HUES48 (cell line): ENCODE results near the gene SLC34A1.

Experiments
- H3K27ac ChIP-seq: one replicate; pipeline ENCODE4 v1.7.0; 2013; ENCODE audit warnings: low read depth, low read length, inconsistent platforms
- H3K27me3 ChIP-seq: 2 replicates; pipeline ENCODE4 v1.6.1; 2013; ENCODE audit warnings: mild to moderate bottlenecking, low read length; ENCODE audit not compliant: control insufficient read depth, insufficient read depth
- H3K36me3 ChIP-seq: 2 replicates; pipeline ENCODE4 v1.6.1; 2013; ENCODE audit warnings: low read length; ENCODE audit not compliant: control insufficient read depth, insufficient read depth
- H3K4me1 ChIP-seq: 2 replicates; pipeline ENCODE4 v1.6.1; 2013; ENCODE audit warnings: mild to moderate bottlenecking, low read length; ENCODE audit not compliant: control insufficient read depth, insufficient read depth
- H3K4me3 ChIP-seq: 2 replicates; pipeline ENCODE4 v1.5.1; 2013; ENCODE audit warnings: mild to moderate bottlenecking, low read depth, low read length
- H3K9ac ChIP-seq: 2 replicates; pipeline ENCODE4 v1.6.1; 2013; ENCODE audit warnings: mild to moderate bottlenecking, low read depth, low read length, moderate library complexity
- H3K9me3 ChIP-seq: 2 replicates; pipeline ENCODE4 v1.6.1; 2013; ENCODE audit warnings: low read length; ENCODE audit not compliant: control insufficient read depth, insufficient read depth

The SLC34A1 gene

DNA sequence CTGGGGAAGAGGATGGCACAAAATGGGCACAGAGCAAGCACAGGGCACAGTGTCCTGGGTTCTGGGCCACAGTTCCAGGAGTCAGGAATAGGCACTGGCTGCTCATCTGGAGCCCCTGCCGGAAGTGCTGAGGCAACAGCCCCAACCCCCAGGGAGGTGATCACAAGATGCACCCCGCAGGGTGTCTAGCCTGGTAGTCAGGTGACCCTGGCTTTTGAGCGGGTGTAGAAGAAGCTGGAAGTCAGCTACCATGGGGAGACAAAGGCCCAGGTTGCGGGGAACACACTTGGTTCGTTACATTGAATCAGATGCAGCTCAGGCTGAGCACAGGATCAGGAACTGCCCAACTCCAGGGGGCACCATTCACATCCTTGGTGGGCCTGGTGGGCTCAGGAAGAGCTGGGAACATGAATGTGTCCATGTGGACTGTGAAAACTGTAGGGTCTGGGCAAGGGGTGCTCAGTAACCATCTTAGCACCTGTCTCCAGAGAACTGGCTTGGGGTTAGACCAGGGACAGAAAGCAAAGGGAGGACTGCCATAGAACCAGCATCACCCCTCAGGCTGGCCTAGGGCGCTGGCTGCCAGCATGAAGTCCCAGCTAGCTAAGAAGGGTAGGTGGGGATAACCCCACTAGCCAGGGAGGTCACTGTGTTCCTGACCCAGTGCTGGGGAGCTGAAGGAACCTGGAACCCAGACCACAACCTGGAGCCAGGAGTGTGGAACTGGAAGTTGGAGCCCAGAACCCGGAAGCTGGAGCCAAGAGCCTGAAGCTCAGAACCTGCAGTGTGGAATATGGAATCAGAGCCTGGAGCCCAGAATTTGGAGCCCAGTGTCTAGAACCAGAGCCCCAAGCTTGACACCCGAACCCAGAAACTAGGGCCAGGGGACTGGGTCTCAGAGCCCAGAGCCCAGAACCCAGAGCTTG is 6.1 kb upstream of the SLC34A1 start:
- peaks cover 8% of the 10 kb centered on the region; the same call in 1 of the 2 replicates for H3K4me1 ChIP-seq
- H3K9ac ChIP-seq: no peak overlapping the region
- H3K9me3 ChIP-seq: no peaks in the 10 kb centered on the region
- H3K27ac ChIP-seq: no peak overlapping the region
- H3K4me3 ChIP-seq: no peak overlapping the region
- no peaks in the 10 kb centered on the region for H3K36me3 ChIP-seq
- no peaks in the 10 kb centered on the region for H3K27me3 ChIP-seq

DNA sequence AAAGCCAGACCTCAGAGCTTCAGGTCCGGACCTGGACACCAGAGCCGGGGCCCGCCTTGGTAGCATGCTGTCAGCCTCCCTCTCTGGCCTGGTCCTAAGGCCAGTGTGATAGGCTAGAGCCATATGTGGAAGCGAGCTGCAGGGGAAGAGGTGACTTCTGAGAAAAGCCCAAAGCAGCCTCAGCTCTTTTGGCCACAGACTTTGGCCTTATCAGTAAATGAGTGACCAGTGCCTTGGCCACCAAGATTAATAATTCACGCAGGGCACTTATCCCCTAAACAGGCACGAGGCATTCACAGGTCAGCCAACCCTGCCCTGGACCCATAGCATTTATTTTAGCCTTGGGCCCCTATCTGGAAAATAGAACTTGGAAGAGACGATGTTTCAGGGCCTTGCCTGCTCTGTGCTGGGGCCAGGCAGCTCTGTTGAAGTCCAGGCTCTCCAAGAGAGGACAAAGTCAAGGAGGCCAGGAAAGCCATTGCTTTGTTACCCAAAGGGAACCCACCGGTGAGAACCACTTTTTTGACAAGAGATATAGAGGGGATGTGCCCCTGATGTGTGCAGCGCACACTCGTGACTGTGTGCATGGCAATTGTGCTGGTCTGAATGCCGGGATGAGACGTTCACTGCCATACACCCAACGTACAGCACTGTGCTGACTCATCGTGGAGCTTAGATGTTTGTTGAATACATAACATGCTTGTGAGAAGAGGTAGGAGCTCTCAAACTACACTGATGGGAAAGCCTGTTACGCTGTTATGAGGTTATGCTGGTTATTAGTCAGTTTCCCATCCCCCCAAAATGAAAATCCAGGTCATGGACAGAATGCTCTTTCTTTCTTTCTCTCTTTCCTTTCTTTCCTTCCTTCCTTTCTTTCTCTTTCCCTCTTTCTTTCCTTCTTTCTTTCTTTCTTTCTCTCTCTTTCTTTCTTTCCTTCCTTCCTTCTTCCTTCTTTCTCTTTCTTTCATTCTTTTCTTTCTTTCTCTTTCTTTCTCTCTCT is 5.0 kb upstream of the SLC34A1 start:
- Histone ChIP-seq H3K9me3 (no peaks in the 10 kb centered on the region), H3K9ac (no peak overlapping the region), H3K4me3 (no peak overlapping the region), H3K27me3 (no peaks in the 10 kb centered on the region), H3K27ac (peak overlapping the region; percentile 77), H3K36me3 (no peaks in the 10 kb centered on the region), H3K4me1 (peaks cover 2% of the 10 kb centered on the region; the same call in 1 of the 2 replicates)

DNA sequence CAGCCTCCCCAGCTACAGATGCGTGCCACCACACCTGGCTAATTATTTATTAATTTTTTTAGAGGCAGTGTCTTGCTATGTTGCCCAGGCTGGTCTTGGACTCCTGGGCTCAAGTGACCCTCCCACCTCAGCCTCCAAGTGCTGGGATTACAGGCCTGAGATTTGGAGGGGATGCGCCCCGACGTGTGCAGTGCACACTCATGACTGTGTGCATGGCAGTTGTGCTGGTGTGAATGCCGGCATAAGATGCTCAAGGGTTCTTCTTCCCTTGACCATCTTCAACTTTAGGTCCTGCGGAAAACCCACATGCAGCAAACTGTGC is 3.5 kb upstream of the SLC34A1 start:
- no peak overlapping the region for H3K27ac ChIP-seq
- H3K4me1 ChIP-seq: no peaks in the 10 kb centered on the region
- no peaks in the 10 kb centered on the region for H3K9me3 ChIP-seq
- H3K9ac ChIP-seq: no peak overlapping the region
- no peaks in the 10 kb centered on the region for H3K36me3 ChIP-seq
- no peak overlapping the region for H3K4me3 ChIP-seq
- H3K27me3 ChIP-seq: no peaks in the 10 kb centered on the region

DNA sequence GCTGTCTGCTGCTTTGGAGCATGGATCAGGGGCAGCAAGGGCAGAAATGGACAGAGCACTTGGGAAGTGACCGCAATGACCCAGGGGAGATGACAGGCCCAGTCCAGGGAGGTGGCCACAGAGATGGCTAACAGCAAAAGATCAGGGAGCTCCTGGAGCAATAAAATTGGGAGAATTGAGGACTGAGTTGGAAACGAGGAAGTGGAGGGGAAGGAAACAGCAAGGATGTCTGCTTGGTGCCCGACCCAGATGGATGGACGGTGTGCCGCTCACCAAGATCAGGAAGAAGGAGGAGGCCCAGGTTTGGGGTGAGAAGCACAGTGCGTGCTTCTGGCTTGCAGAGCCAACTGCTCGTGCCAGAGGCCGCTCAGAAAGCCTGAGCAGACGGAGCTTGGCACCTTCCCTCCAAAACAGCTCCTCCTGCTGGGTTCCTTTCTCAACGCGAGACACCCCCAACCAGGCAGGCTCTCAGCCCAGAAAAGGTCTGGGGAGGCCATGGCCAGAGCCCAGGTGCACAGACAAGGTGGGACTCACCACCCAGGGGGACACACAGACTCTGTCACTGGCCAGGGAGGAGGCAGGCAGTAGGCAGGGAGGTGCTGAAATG is 1.7 kb upstream of the SLC34A1 start:
- Histone ChIP-seq H3K27me3 (no peaks in the 10 kb centered on the region), H3K9ac (no peak overlapping the region), H3K27ac (no peak overlapping the region), H3K9me3 (no peaks in the 10 kb centered on the region), H3K4me3 (no peak overlapping the region), H3K36me3 (no peaks in the 10 kb centered on the region), H3K4me1 (no peaks in the 10 kb centered on the region)

DNA sequence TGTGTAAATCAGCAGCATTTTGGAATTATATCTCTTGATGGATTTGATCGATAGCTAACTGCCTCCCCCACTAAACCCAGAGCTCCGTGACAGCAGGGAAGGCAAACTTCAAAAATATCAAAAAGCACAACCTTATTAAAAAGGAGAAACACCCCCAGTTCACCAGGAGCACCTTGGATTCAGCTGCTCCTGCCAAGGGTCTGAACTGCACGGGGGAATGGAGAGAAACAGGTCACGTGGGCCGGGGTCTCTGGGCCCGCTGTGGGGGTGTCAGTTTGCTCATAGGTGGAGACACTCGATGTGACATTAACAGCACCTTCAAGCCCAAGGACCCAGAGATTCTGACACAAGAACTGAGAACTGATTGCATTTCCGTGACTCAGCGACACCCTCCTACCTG is 1.1 kb upstream of the SLC34A1 start:
- Histone ChIP-seq H3K4me3 (no peak overlapping the region), H3K4me1 (no peaks in the 10 kb centered on the region), H3K9ac (no peak overlapping the region), H3K36me3 (no peaks in the 10 kb centered on the region), H3K27me3 (0 out of 2 replicates have a peak, but pooled peaks cover 2% of the 10 kb centered on the region), H3K9me3 (no peaks in the 10 kb centered on the region), H3K27ac (no peak overlapping the region)

DNA sequence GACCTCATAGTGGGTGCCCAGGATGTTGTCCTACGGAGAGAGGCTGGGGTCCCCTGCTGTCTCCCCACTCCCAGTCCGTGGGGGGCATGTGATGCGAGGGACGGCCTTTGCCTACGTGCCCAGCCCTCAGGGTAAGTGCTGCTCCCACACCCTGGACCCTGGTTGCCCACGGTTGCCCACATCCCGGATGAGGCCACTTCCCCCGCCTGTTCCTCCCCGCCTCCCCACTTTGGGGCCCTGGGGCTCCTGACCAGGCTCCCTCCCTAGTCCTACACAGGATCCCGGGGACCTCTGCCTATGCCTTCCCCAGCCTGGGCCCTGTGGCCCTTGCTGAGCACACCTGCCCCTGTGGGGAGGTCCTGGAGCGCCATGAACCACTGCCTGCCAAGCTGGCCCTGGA is 1.5 kb downstream of the SLC34A1 start:
- Histone ChIP-seq H3K4me1 (no peaks in the 10 kb centered on the region), H3K27me3 (peaks cover 20% of the 10 kb centered on the region)

DNA sequence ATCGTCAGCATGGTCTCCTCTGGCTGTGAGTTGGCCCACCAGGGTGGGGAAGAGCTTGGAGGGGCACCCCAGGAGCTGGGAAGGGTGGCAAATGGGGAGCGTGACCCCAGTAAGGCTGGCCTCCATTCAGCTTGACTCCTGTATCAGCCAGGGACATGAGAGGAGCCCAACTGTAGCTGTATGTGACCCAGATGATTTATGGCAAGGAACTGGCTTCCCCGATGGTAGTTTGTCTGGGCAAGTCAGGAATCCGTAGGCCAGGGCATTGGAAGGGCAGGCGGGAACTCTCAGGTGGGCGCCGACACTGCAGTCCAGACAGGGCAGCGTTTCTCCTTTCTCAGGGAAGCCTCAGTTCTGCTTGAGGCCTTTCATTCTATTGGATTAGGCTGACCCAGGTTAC is 2.3 kb downstream of the SLC34A1 start:
- Histone ChIP-seq H3K4me3 (no peak overlapping the region), H3K36me3 (no peaks in the 10 kb centered on the region), H3K27ac (no peak overlapping the region), H3K27me3 (peaks cover 20% of the 10 kb centered on the region), H3K4me1 (no peaks in the 10 kb centered on the region), H3K9ac (no peak overlapping the region), H3K9me3 (no peaks in the 10 kb centered on the region)

More for the DNA sequence above, 1.5 kb downstream of the SLC34A1 start:
- Histone ChIP-seq H3K9me3 (no peaks in the 10 kb centered on the region), H3K9ac (no peak overlapping the region), H3K27ac (no peak overlapping the region), H3K36me3 (no peaks in the 10 kb centered on the region), H3K4me3 (no peak overlapping the region)

DNA sequence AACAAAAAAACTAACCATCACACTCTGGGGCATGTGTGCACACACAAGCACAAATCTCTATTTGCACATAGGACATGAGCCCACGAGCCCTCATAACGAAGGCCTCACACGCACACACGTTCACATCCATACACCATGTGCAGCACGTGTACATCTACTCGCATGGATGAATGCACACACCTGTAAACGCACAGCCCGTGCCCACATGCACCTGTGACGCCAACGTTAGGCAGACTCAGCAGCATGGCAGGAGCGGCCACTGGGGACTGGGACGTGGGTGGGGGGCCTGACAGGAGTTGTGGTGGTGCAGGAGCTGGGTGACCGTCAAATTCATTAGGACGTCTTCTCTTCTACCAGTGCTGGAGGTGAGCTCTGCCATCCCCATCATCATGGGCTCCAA is 3.2 kb downstream of the SLC34A1 start:
- Histone ChIP-seq H3K36me3 (no peaks in the 10 kb centered on the region), H3K4me1 (no peaks in the 10 kb centered on the region), H3K27me3 (peaks cover 20% of the 10 kb centered on the region), H3K9me3 (no peaks in the 10 kb centered on the region), H3K27ac (no peak overlapping the region), H3K4me3 (no peak overlapping the region), H3K9ac (no peak overlapping the region)

DNA sequence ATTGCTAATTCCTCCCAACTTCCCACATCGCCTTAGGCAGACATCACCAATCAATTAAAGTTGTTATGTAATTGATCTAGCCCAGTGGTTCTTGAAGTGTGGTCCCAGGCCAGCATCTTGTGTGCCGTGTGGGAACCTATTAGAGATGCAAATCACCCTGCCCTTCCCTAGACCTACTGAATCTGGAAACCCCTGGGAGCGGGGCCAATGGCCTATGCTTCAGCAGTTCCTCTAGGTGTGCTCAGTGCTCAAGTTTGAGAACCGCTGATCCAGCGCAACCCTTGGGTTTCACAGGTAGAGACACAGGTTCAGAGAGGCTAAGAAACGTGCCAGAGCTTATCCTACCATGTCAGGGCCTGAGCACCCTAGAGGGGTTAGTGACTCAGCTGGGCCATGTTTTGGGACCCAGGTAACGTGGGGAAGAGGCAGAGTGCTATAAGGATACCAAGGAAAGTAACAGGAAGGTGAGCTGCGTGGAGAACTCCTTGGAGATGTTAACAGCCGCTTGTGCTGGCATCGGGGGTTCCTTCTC is 4.4 kb downstream of the SLC34A1 start:
- no peak overlapping the region for H3K9ac ChIP-seq
- no peaks in the 10 kb centered on the region for H3K9me3 ChIP-seq
- no peak overlapping the region for H3K4me3 ChIP-seq
- H3K27ac ChIP-seq: no peak overlapping the region
- H3K4me1 ChIP-seq: no peaks in the 10 kb centered on the region
- no peaks in the 10 kb centered on the region for H3K36me3 ChIP-seq
- peaks cover 20% of the 10 kb centered on the region for H3K27me3 ChIP-seq

DNA sequence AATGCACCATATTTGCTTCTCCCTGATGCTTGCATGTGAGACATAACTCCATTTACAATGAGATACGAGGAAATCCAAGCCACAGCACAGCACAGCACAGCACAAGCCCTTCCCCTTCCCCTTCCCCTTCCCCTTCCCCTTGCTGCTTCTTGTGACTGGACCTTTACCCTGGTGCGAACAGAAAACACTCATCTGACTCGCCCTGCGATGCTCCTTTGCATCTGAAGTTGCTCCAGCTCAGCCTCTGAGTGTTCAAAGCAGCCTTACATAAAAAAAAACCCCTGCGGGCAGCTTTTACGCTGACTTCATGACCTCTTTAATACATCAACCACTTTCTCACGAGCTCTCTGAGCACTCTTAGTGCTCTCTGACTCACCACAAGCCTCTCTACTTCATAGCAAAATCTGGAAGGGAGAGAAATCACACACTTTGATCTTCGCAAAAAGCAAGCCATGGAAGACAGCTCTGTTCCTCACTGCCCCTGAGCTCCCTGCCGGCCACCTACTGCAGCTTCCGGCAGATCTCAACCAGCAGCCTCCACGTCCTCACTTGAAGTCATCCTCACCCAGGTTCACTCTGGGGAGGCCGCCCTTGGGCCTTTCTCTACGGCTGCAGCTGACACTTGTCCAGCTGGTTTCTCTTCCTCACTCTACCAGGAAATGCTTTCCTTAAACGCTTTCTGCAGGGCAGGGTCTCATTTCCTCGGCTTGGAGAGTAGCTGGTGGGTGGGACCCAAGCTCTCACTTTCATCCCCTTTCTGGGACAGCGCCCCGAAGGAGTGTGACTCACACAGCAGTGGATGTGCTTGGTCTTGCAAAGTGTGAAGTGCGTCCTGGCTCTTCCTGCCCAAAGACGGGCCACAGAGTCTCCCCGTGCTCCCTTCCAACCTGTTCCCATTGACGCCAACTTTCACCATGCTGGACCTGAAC is 5.3 kb downstream of the SLC34A1 start:
- Histone ChIP-seq H3K36me3 (no peaks in the 10 kb centered on the region), H3K27me3 (peaks cover 20% of the 10 kb centered on the region), H3K4me3 (no peak overlapping the region), H3K27ac (peak overlapping the region; percentile 40), H3K9me3 (no peaks in the 10 kb centered on the region), H3K9ac (no peak overlapping the region), H3K4me1 (no peaks in the 10 kb centered on the region)
